IPS DF 6.9 (cell line): ENCODE results near the gene MXRA7.

Experiments used
- DNase-seq: peaks from one replicate; pipeline ENCODE4 v3.0.0-alpha.2; 2013; ENCODE audit warnings: low read depth, low spot score
- H3K27ac ChIP-seq: one replicate; pipeline ENCODE4 v1.5.1; 2013; ENCODE audit warnings: low read length, control low read depth
- H3K27me3 ChIP-seq: 2 replicates; pipeline ENCODE4 v1.6.1; 2013; ENCODE audit warnings: mild to moderate bottlenecking, low read length; ENCODE audit not compliant: control insufficient read depth, insufficient read depth
- H3K36me3 ChIP-seq: 2 replicates; pipeline ENCODE4 v1.6.1; 2013; ENCODE audit warnings: low read length; ENCODE audit not compliant: control insufficient read depth, insufficient read depth
- H3K4me1 ChIP-seq: 2 replicates; pipeline ENCODE4 v1.6.1; 2013; ENCODE audit warnings: low read length; ENCODE audit not compliant: control insufficient read depth, insufficient read depth
- H3K4me3 ChIP-seq: 2 replicates; pipeline ENCODE4 v1.5.1; 2013; ENCODE audit warnings: mild to moderate bottlenecking, low read length
- H3K9me3 ChIP-seq: 2 replicates; pipeline ENCODE4 v1.6.1; 2013; ENCODE audit warnings: low read length, inconsistent platforms; ENCODE audit not compliant: control insufficient read depth, insufficient read depth
- WGBS: extraction: QIAGEN DNeasy Blood & Tissue Kit; methylation state at CpG from one replicate; pipeline ENCODE4 v1.1.7; 2013; ENCODE audit warnings: mixed read lengths, missing lambda C conversion rate; ENCODE audit not compliant: insufficient read length, insufficient coverage; 5-methylcytosine and 5-hydroxymethylcytosine counted together

MXRA7 gene

GRCh38 chr17:76691379-76692191 lies 19.2 kb downstream of the MXRA7 start:
- DNase-seq, result no peak
- no CpG with 5 or more reads among the region's 14 CpGs for WGBS
- H3K9me3 ChIP-seq, result no peaks in the 10 kb centered on the region
- no peak overlapping the region for H3K27ac ChIP-seq
- H3K4me1 ChIP-seq, result peaks cover 5% of the 10 kb centered on the region; the same call in 1 of the 2 replicates
- H3K36me3 ChIP-seq, result no peaks in the 10 kb centered on the region
- no peaks in the 10 kb centered on the region for H3K27me3 ChIP-seq
- H3K4me3 ChIP-seq, result no peak overlapping the region

DNA sequence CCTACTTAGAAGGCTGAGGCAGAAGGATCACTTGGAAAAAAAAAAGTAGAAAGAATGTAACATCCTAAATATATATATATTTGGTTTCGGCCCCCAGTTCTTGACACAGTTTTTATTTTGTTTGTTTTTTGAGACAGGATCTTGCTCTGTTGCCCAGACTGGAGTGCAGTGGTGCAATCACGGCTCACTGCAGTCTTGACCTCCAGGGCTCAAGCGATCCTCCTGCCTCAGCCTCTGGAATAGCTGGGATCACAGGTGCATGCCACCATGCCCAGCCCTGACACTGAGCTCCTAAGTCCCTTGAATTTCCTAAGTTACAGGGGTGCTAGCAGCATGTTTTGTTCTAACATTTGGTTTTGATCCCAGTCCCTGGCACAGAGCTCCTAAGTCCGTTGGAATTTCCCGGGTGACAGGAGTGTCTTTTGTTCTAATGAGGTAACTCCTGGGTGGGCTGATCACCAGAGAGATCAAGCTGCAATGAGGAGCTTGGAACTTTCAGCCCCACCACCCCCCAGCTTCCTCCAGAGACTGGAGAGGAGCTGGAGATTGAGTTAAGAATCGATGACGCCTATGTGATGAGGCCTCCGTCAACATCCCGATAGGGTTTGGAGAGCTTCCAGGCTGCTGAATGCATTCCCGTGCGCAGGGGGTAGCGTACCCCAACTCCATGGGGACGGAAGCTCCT lies 20.0 kb downstream of the MXRA7 start:
- no peak overlapping the region for H3K4me3 ChIP-seq
- no peaks in the 10 kb centered on the region for H3K9me3 ChIP-seq
- peaks cover 5% of the 10 kb centered on the region; the same call in 1 of the 2 replicates for H3K4me1 ChIP-seq
- WGBS, result no CpG with 5 or more reads among the region's 13 CpGs
- no peaks in the 10 kb centered on the region for H3K27me3 ChIP-seq
- H3K36me3 ChIP-seq, result no peaks in the 10 kb centered on the region
- DNase-seq, result no peak
- no peak overlapping the region for H3K27ac ChIP-seq

GRCh38 chr17:76689859-76690258 lies 20.9 kb downstream of the MXRA7 start:
- no peak for DNase-seq
- Histone ChIP-seq H3K27ac (no peak overlapping the region), H3K4me1 (peaks cover 5% of the 10 kb centered on the region; the same call in 1 of the 2 replicates), H3K9me3 (no peaks in the 10 kb centered on the region), H3K36me3 (no peaks in the 10 kb centered on the region), H3K27me3 (no peaks in the 10 kb centered on the region), H3K4me3 (no peak overlapping the region)
- WGBS, result no CpG with 5 or more reads among the region's 11 CpGs

- Histone ChIP-seq H3K4me1 (peaks cover 7% of the 10 kb centered on the region), H3K9me3 (no peaks in the 10 kb centered on the region), H3K36me3 (no peaks in the 10 kb centered on the region), H3K27me3 (no peaks in the 10 kb centered on the region), H3K4me3 (no peak overlapping the region), H3K27ac (no peak overlapping the region)
- WGBS, result no CpG with 5 or more reads among the region's 11 CpGs
- no peak for DNase-seq
These were observed 22.6 kb downstream of the MXRA7 start for GRCh38 chr17:76688165-76688622.

DNA sequence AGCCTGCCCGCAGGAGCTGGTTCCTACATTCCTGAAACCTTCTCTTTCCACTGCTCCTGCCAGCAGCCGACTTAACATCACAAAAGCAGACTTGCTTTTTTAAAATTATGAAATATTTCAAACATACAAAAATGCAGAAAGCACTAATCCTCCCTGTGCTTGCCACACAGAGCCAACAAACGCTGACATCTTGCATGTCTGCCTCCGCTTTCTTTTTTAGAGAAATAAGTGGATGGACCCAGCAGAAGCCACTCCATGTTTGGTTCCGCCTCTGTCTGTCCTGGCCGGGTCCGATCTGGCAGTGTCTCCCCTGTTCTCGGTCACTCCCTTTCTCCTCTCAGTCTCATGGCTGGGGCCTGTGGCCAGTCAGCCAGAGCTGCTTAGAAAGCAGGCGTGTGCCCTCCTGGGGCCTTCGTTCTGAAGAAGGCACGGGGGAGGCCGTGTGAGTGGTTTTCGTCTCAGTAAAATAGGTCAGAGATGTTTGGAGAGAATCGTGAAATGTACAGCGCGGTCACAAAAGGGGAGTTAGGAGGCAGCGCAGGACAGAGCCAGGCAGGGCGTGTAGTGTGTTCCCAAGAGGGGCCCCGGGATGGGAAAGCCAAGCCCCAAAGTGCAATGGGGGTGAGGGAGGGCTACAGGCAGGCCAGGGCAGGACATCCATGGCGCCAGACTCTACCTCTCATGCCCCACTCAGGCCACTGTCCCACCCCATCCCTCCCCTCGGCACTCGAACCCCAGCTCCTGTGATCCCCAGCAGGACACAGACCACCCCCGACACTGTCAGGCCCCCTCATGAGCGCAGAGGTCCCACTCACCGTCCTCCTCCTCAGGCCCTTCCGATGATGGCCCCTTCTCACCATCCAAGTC lies 23.2 kb downstream of the MXRA7 start:
- H3K27ac ChIP-seq, result no peak overlapping the region
- no CpG with 5 or more reads among the region's 26 CpGs for WGBS
- H3K4me1 ChIP-seq, result peaks cover 7% of the 10 kb centered on the region
- H3K27me3 ChIP-seq, result no peaks in the 10 kb centered on the region
- no peaks in the 10 kb centered on the region for H3K36me3 ChIP-seq
- no peaks in the 10 kb centered on the region for H3K9me3 ChIP-seq
- H3K4me3 ChIP-seq, result no peak overlapping the region
- no peak for DNase-seq

- H3K9me3 ChIP-seq, result no peaks in the 10 kb centered on the region
- no peak overlapping the region for H3K27ac ChIP-seq
- no peak overlapping the region for H3K4me3 ChIP-seq
- no peaks in the 10 kb centered on the region for H3K27me3 ChIP-seq
- H3K36me3 ChIP-seq, result no peaks in the 10 kb centered on the region
- DNase-seq, result no peak
- no CpG with 5 or more reads among the region's 15 CpGs for WGBS
- H3K4me1 ChIP-seq, result peaks cover 7% of the 10 kb centered on the region
These were observed 24.0 kb downstream of the MXRA7 start for GRCh38 chr17:76686538-76687297.

DNA sequence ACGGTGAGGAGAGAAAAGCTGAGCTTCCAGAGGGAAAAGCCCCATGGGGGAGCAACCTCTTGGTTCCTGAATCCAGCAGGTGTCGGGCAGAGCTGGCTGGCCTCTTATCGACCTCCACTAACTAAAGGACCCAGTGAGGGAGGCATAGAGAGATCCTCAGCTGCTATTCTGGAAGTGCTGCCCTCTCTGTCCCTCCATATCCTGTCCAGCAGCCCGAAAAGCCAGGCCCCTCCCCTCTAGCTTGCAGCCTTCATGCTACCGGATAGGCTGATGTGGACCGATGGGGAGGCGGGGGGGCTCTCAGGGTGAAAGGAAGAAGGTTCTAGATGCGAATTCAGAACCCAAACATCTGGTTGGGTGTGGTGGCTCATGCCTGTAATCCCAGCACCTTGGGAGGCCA lies 24.9 kb downstream of the MXRA7 start:
- WGBS, result no CpG with 5 or more reads among the region's 8 CpGs
- Histone ChIP-seq H3K9me3 (no peaks in the 10 kb centered on the region), H3K27me3 (no peaks in the 10 kb centered on the region), H3K4me1 (peaks cover 11% of the 10 kb centered on the region), H3K36me3 (no peaks in the 10 kb centered on the region), H3K4me3 (no peak overlapping the region), H3K27ac (no peak overlapping the region)
- no peak for DNase-seq

DNA sequence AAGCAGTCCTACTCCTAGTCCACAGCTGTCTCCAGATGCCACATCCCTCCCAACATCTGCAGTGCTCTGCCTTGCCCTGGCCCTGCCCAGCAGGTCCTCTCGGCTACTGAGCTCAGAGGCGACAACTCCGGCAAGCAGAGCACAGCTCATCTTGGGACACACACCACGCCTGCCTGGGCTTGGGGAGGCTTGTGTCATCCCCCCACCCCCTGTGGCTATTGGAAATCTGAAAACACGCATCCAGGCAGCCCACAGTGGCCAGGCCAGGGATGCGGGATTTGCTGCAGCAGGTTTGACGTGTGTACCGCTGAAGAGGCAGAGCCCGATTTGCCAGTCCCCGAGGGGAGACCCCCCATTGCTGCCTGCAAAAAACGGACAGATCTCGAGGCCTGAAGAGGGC lies 25.4 kb downstream of the MXRA7 start:
- DNase-seq, result no peak
- Histone ChIP-seq H3K9me3 (no peaks in the 10 kb centered on the region), H3K4me1 (peaks cover 11% of the 10 kb centered on the region), H3K27me3 (no peaks in the 10 kb centered on the region), H3K36me3 (no peaks in the 10 kb centered on the region), H3K4me3 (no peak overlapping the region), H3K27ac (no peak overlapping the region)
- WGBS, result no CpG with 5 or more reads among the region's 12 CpGs

DNA sequence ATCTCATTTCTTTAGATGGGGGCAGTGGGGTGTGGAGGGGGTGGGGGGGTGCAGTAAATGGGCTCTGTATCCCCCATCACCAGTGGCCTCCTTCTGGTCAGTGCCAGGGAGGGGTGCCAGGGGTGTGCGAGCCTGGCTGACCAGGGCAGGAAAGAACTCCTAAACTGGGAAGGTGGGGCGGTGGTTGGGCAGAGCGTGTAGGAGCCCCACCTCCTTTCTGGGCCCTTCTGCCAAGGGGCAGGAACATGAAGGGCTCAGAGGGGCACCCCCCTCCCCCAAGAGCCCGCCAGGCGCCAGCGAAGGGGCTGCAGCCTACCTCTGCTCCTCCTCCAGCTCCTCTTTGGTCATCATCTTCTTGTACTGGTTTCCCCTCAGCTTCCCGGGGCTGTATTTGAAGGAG lies 26.0 kb downstream of the MXRA7 start:
- Histone ChIP-seq H3K4me3 (no peak overlapping the region), H3K36me3 (no peaks in the 10 kb centered on the region), H3K27ac (no peak overlapping the region), H3K4me1 (peaks cover 11% of the 10 kb centered on the region), H3K27me3 (no peaks in the 10 kb centered on the region), H3K9me3 (no peaks in the 10 kb centered on the region)
- DNase-seq, result no peak
- no CpG with 5 or more reads among the region's 7 CpGs for WGBS
